Spleen (tissue), 11 donors: ENCODE measurements around the gene ZSCAN1. TPM values are rescaled to one million over a fixed set of nuclear protein-coding genes. Genes with fewer than 3 reads are reported as not detected.
A peak's percentile ranks its signal among the peaks of the same experiment; 100 is the strongest.

ENCODE experiments used
- DNase-seq: peaks from one replicate; pipeline ENCODE4 v3.0.0-alpha.2; 2020
- H3K27ac ChIP-seq, 8 donors: fragments of 200-600 bp; sonication (generic) in 7 of 8; 1 replicate in 4 of 8; 2 replicates in 4 of 8; pipeline versions ENCODE4 v1.5.0 to v1.8.0; 2016 to 2021; ENCODE audit warnings: inconsistent platforms in 4 of 8, mild to moderate bottlenecking in 4 of 8, moderate library complexity in 1 of 8
- H3K27me3 ChIP-seq, 7 donors: fragments of 200-600 bp; sonication (generic) in 6 of 7; replicated peaks in 1 of 7; 1 replicate in 4 of 7; 2 replicates in 3 of 7; pipeline versions ENCODE4 v1.5.0 to v1.8.0; 2016 to 2021; ENCODE audit warnings: inconsistent platforms in 3 of 7, mild to moderate bottlenecking in 1 of 7
- H3K36me3 ChIP-seq, 6 donors: fragments of 200-600 bp; sonication (generic) in 5 of 6; 1 replicate in 4 of 6; 2 replicates in 2 of 6; pipeline versions ENCODE4 v1.5.0 to v1.8.0; 2016 to 2021; ENCODE audit warnings: inconsistent platforms in 2 of 6
- H3K4me1 ChIP-seq, 6 donors: fragments of 200-600 bp; sonication (generic) in 5 of 6; 1 replicate in 3 of 6; 2 replicates in 3 of 6; pipeline versions ENCODE4 v1.5.0 to v1.8.0; 2016 to 2021; ENCODE audit warnings: inconsistent platforms in 3 of 6
- H3K4me3 ChIP-seq, 8 donors: fragments of 200-600 bp; sonication (generic) in 7 of 8; 1 replicate in 4 of 8; 2 replicates in 4 of 8; pipeline versions ENCODE4 v1.5.0 to v1.8.0; 2016 to 2021; ENCODE audit warnings: inconsistent platforms in 4 of 8, mild to moderate bottlenecking in 4 of 8, moderate library complexity in 2 of 8
- H3K9me3 ChIP-seq, 8 donors: fragments of 200-600 bp; sonication (generic) in 7 of 8; 1 replicate in 4 of 8; 2 replicates in 4 of 8; pipeline versions ENCODE4 v1.5.0 to v1.8.0; 2016 to 2021; ENCODE audit warnings: inconsistent platforms in 4 of 8
- CTCF ChIP-seq, 11 experiments: fragments of 200-600 bp in 7 of 11; fragments of 450-650 bp in 4 of 11; sonication (generic) in 4 of 11; IDR thresholded peaks in 8 of 11; conservative IDR thresholded peaks in 3 of 11; 1 replicate in 7 of 11; 2 replicates in 4 of 11; pipeline versions ENCODE4 v1.4.0 to v1.8.0; 2016 to 2021; ENCODE audit warnings: antibody characterized with exemption in 11 of 11, inconsistent platforms in 4 of 11, mild to moderate bottlenecking in 1 of 11
- POLR2A ChIP-seq, 3 donors: fragments of 450-650 bp; IDR thresholded peaks; one replicate each; pipeline ENCODE4 v1.5.1; 2017; ENCODE audit warnings: antibody characterized with exemption in 3 of 3, mild to moderate bottlenecking in 1 of 3
- POLR2AphosphoS5 ChIP-seq, 3 donors: sonication (generic); formaldehyde crosslinking; IDR thresholded peaks; one replicate each; pipeline ENCODE4 v1.5.1; 2017; ENCODE audit warnings: antibody characterized with exemption in 3 of 3
- WGBS, 5 donors: extraction: QIAGEN DNeasy Blood & Tissue Kit in 3 of 5; methylation state at CpG; one replicate each; pipeline versions ENCODE4 v1.1.5 to v1.1.7; 2013 to 2018; 5-methylcytosine and 5-hydroxymethylcytosine counted together
- intact Hi-C: fragments of 100-400 bp; cut with DNase I; formaldehyde crosslinking; loops from one replicate; pipeline ENCODE4 v1.15.0; 2023; ENCODE audit warnings: low total_unique reads
- polyA plus RNA-seq, 3 donors: library from polyadenylated mRNA; stranded (reverse); fragments of 200-250 nt; gene quantifications; one replicate each; pipeline ENCODE4 v1.2.1, GENCODE V29; 2013
- total RNA-seq, 7 donors: library from RNA; depleted of rRNA in 3 of 7; stranded (reverse); fragments of >200 nt in 3 of 7; fragmentation: NEBNext Ultra II Directional in 4 of 7; extraction: Animal tissue kit (Norgen Biotek cat#: 25700) in 4 of 7; gene quantifications; one replicate each; pipeline versions ENCODE4 v1.1.0 to v1.2.1, GENCODE V29; 2016 to 2021
- donor health status: healthy with polysubstance abuse.
- donor health status: DM: no; HTN: no; CAD: no; lungs with moderate emphysema.
- donor health status: DM: no; HTN: no; CAD: no.
- donor health status: Bipolar disorder and iron deficiency.
- donor health status: healthy.
- donor health status: DM: no; HTN: no; CAD: no.
- donor health status: DM: yes; HTN: yes; CAD: no.

ZSCAN1 gene
- total and polyA plus RNA-seq, 10 donors = 0.08 to 0.24 TPM; not detected in 8

- Histone ChIP-seq H3K4me3 (peak overlapping the region in 7 of 8 donors; percentile 3 to 71 (median 36)), H3K27ac (peak overlapping the region in 3 of 8 donors; percentile 54 to 87 (median 81)), H3K27me3 (no peaks in the 10 kb centered on the region), H3K36me3 (peaks cover 3 to 40% (median 27%) of the 10 kb centered on the region in 6 donors), H3K9me3 (peaks cover 4 to 100% (median 90%) of the 10 kb centered on the region in 8 donors), H3K4me1 (peaks cover 0 to 37% (median 11%) of the 10 kb centered on the region in 6 donors)
- intact Hi-C loops = no loop called here
- TF ChIP-seq CTCF (IDR thresholded peaks at IDR 0.05 in 8 of 11, conservative IDR thresholded peaks at IDR 0.05 in 3 of 11) (no peak), POLR2A (IDR thresholded peaks at IDR 0.05) (no peak), POLR2AphosphoS5 (IDR thresholded peaks at IDR 0.05) (no peak)
- 2 to 11% (median 6%) methylated on average over 10 to 21 of the region's 21 CpGs for WGBS, 5 donors
- no peak for DNase-seq
Observed at GRCh38 chr19:58009301-58009665, 24.5 kb upstream of the ZSCAN1 start.

GRCh38 chr19:58009666-58010301 lies 24.0 kb upstream of the ZSCAN1 start:
- no peaks in the 10 kb centered on the region for H3K27me3 ChIP-seq
- H3K36me3 ChIP-seq = peaks cover 3 to 35% (median 22%) of the 10 kb centered on the region in 6 donors
- intact Hi-C loops = no loop called here
- peak; percentile 92 for DNase-seq
- peak overlapping the region; percentile 3 to 71 (median 32) for H3K4me3 ChIP-seq
- 4 to 46% (median 13%) methylated on average over 11 to 41 of the region's 41 CpGs for WGBS, 5 donors
- H3K4me1 ChIP-seq = peaks cover 0 to 32% (median 10%) of the 10 kb centered on the region in 6 donors
- H3K9me3 ChIP-seq = peaks cover 4 to 100% (median 85%) of the 10 kb centered on the region in 8 donors
- H3K27ac ChIP-seq = peak overlapping the region in 6 of 8 donors; percentile 32 to 87 (median 70)
- no peak for TF ChIP-seq POLR2A (IDR thresholded peaks at IDR 0.05)
- TF ChIP-seq POLR2AphosphoS5 (IDR thresholded peaks at IDR 0.05) = peak; percentile 84 to 93 (median 90)

GRCh38 chr19:58010507-58010906 lies 23.3 kb upstream of the ZSCAN1 start:
- 54 to 86% (median 81%) methylated on average over 19 to 22 of the region's 22 CpGs for WGBS, 5 donors
- peaks cover 3 to 27% (median 16%) of the 10 kb centered on the region in 6 donors for H3K36me3 ChIP-seq
- no peak overlapping the region for H3K27ac ChIP-seq
- H3K4me1 ChIP-seq = peaks cover 0 to 24% (median 10%) of the 10 kb centered on the region in 6 donors
- no peaks in the 10 kb centered on the region for H3K27me3 ChIP-seq
- TF ChIP-seq POLR2AphosphoS5 (IDR thresholded peaks at IDR 0.05) (no peak), POLR2A (IDR thresholded peaks at IDR 0.05) (no peak)
- intact Hi-C loops = no loop called here
- peak overlapping the region in 2 of 8 donors; percentile 43 to 71 for H3K4me3 ChIP-seq
- H3K9me3 ChIP-seq = peaks cover 4 to 100% (median 78%) of the 10 kb centered on the region in 8 donors
- DNase-seq = no peak

- H3K4me1 ChIP-seq = peaks cover 0 to 18% (median 8%) of the 10 kb centered on the region in 6 donors
- TF ChIP-seq POLR2AphosphoS5 (IDR thresholded peaks at IDR 0.05) (no peak), CTCF (IDR thresholded peaks at IDR 0.05 in 8 of 11, conservative IDR thresholded peaks at IDR 0.05 in 3 of 11) (no peak), POLR2A (IDR thresholded peaks at IDR 0.05) (no peak)
- WGBS, 5 donors = 49 to 55% (median 52%) methylated on average over 5 of the region's 5 CpGs
- peaks cover 0 to 16% (median 0%) of the 10 kb centered on the region in 7 donors for H3K27me3 ChIP-seq
- no peak overlapping the region for H3K27ac ChIP-seq
- H3K36me3 ChIP-seq = peaks cover 0 to 5% (median 0%) of the 10 kb centered on the region in 6 donors
- peaks cover 0 to 99% (median 45%) of the 10 kb centered on the region in 8 donors for H3K9me3 ChIP-seq
- no peak overlapping the region for H3K4me3 ChIP-seq
- peak; percentile 2 for DNase-seq
- intact Hi-C loops = no loop called here
Observed at GRCh38 chr19:58014141-58014540, 19.7 kb upstream of the ZSCAN1 start.

GRCh38 chr19:58020129-58020528 lies 13.7 kb upstream of the ZSCAN1 start:
- intact Hi-C loops = loop anchor here (5.0 kb wide), 1 partner anchor 137 kb away; no protein-coding TSS in a partner anchor
- TF ChIP-seq CTCF (IDR thresholded peaks at IDR 0.05 in 8 of 11, conservative IDR thresholded peaks at IDR 0.05 in 3 of 11) (no peak), POLR2AphosphoS5 (IDR thresholded peaks at IDR 0.05) (no peak), POLR2A (IDR thresholded peaks at IDR 0.05) (no peak)
- H3K9me3 ChIP-seq = peaks cover 0 to 93% (median 26%) of the 10 kb centered on the region in 8 donors
- peaks cover 0 to 16% (median 0%) of the 10 kb centered on the region in 7 donors for H3K27me3 ChIP-seq
- no peak overlapping the region for H3K4me3 ChIP-seq
- 70 to 83% (median 76%) methylated on average over 7 of the region's 7 CpGs for WGBS, 5 donors
- H3K36me3 ChIP-seq = no peaks in the 10 kb centered on the region
- DNase-seq = no peak
- H3K4me1 ChIP-seq = no peaks in the 10 kb centered on the region
- H3K27ac ChIP-seq = no peak overlapping the region
